Activated CD4-positive, CD25-positive, alpha-beta regulatory T cell treated with anti-CD3 and anti-CD28 coated beads, Interleukin-2, amount 50 U/mL, for 16 hours (primary cell): ENCODE results near the gene DDX17.
A peak's percentile ranks its signal among the peaks of the same experiment; 100 is the strongest.

Source experiments
- DNase-seq: peaks from one replicate; pipeline ENCODE4 v3.0.0-alpha.2; 2020; ENCODE audit warnings: low read depth, low spot score

DDX17 gene

GRCh38 chr22:38506118-38506962 is at the start of gene DDX17:
Gene DDX17, minus strand, starts transcription at chr22:38506311.
- peak; percentile 93 for DNase-seq

GRCh38 chr22:38554281-38554680 is 48.2 kb upstream of the DDX17 start:
- no peak for DNase-seq

- DNase-seq, result no peak
These were observed 43.2 kb upstream of the DDX17 start for GRCh38 chr22:38549101-38549894.

- DNase-seq, result no peak
These were observed 34.6 kb upstream of the DDX17 start for GRCh38 chr22:38540701-38541100.

GRCh38 chr22:38531251-38531938 is 25.3 kb upstream of the DDX17 start:
- no peak for DNase-seq

- no peak for DNase-seq
These were observed 18.3 kb upstream of the DDX17 start for GRCh38 chr22:38524429-38524828.

- DNase-seq, result no peak
These were observed 17.4 kb upstream of the DDX17 start for GRCh38 chr22:38523479-38523878.

GRCh38 chr22:38523029-38523428 is 16.9 kb upstream of the DDX17 start:
- DNase-seq, result no peak

GRCh38 chr22:38519453-38520250 is 13.5 kb upstream of the DDX17 start:
- no peak for DNase-seq

GRCh38 chr22:38518620-38519019 is 12.5 kb upstream of the DDX17 start:
- DNase-seq, result no peak

- no peak for DNase-seq
These were observed 7.0 kb upstream of the DDX17 start for GRCh38 chr22:38513063-38513462.

GRCh38 chr22:38510416-38510970 is 4.4 kb upstream of the DDX17 start:
- no peak for DNase-seq

GRCh38 chr22:38505541-38506117 is 482 bp downstream of the DDX17 start:
- peak; percentile 34 for DNase-seq

- DNase-seq, result peak; percentile 21
These were observed 1.2 kb downstream of the DDX17 start for GRCh38 chr22:38504731-38505540.

GRCh38 chr22:38503021-38503420 is 3.1 kb downstream of the DDX17 start:
- DNase-seq, result no peak

- DNase-seq, result no peak
These were observed 4.1 kb downstream of the DDX17 start for GRCh38 chr22:38501797-38502672.

- DNase-seq, result no peak
These were observed 8.2 kb downstream of the DDX17 start for GRCh38 chr22:38497869-38498268.

GRCh38 chr22:38494939-38495338 is 11.2 kb downstream of the DDX17 start:
- DNase-seq, result no peak

GRCh38 chr22:38494498-38494897 is 11.6 kb downstream of the DDX17 start:
- DNase-seq, result no peak
